ENCODE data around the gene PUSL1.

PUSL1 gene

GRCh38 chr1:1304331-1305299 is 3.8 kb upstream of the PUSL1 start:
- no peak for DNase-seq (ENCODE audit: extremely low read depth, insufficient read length)
- TF ChIP-seq CTCF (IDR thresholded peaks at IDR 0.05; ENCODE audit: insufficient read depth, low read length, poor library complexity, severe bottlenecking) = no peak
- peak overlapping the region; percentile 84; the same call in 1 of the 2 replicates for H3K4me3 ChIP-seq (replicated peaks; ENCODE audit: low read depth, low read length)
- no peaks in the 10 kb centered on the region for H3K36me3 ChIP-seq (ENCODE audit: control insufficient read depth, insufficient read depth, low read length)
- H3K27me3 ChIP-seq (replicated peaks; ENCODE audit: control insufficient read depth, insufficient read depth, low read length) = no peaks in the 10 kb centered on the region

- Histone ChIP-seq H3K36me3 (ENCODE audit: control insufficient read depth, insufficient read depth, low read length) (peaks cover 3% of the 10 kb centered on the region), H3K4me3 (replicated peaks; ENCODE audit: low read depth, low read length) (peak overlapping the region; percentile 84), H3K27me3 (replicated peaks; ENCODE audit: control insufficient read depth, insufficient read depth, low read length) (no peaks in the 10 kb centered on the region)
- peak; percentile 84 for DNase-seq (ENCODE audit: extremely low read depth, insufficient read length)
- peak; percentile 31 for TF ChIP-seq CTCF (IDR thresholded peaks at IDR 0.05; ENCODE audit: insufficient read depth, low read length, poor library complexity, severe bottlenecking)
These were observed 2.9 kb upstream of the PUSL1 start for GRCh38 chr1:1305300-1306069.

GRCh38 chr1:1306070-1306660 is 2.2 kb upstream of the PUSL1 start:
- TF ChIP-seq CTCF (IDR thresholded peaks at IDR 0.05; ENCODE audit: insufficient read depth, low read length, poor library complexity, severe bottlenecking) = peak; percentile 34
- H3K27me3 ChIP-seq (replicated peaks; ENCODE audit: control insufficient read depth, insufficient read depth, low read length) = no peaks in the 10 kb centered on the region
- no peak for DNase-seq (ENCODE audit: extremely low read depth, insufficient read length)
- H3K36me3 ChIP-seq (ENCODE audit: control insufficient read depth, insufficient read depth, low read length) = peaks cover 5% of the 10 kb centered on the region
- H3K4me3 ChIP-seq (replicated peaks; ENCODE audit: low read depth, low read length) = peak overlapping the region; percentile 84

GRCh38 chr1:1306661-1307260 is 1.6 kb upstream of the PUSL1 start:
- Histone ChIP-seq H3K36me3 (ENCODE audit: control insufficient read depth, insufficient read depth, low read length) (peaks cover 9% of the 10 kb centered on the region), H3K27me3 (replicated peaks; ENCODE audit: control insufficient read depth, insufficient read depth, low read length) (no peaks in the 10 kb centered on the region), H3K4me3 (replicated peaks; ENCODE audit: low read depth, low read length) (peak overlapping the region; percentile 84)
- DNase-seq (ENCODE audit: extremely low read depth, insufficient read length) = no peak
- TF ChIP-seq CTCF (IDR thresholded peaks at IDR 0.05; ENCODE audit: insufficient read depth, low read length, poor library complexity, severe bottlenecking) = no peak

GRCh38 chr1:1307261-1307922 is 1.0 kb upstream of the PUSL1 start:
- H3K36me3 ChIP-seq (ENCODE audit: control insufficient read depth, insufficient read depth, low read length) = peaks cover 11% of the 10 kb centered on the region
- no peaks in the 10 kb centered on the region for H3K27me3 ChIP-seq (replicated peaks; ENCODE audit: control insufficient read depth, insufficient read depth, low read length)
- TF ChIP-seq CTCF (IDR thresholded peaks at IDR 0.05; ENCODE audit: insufficient read depth, low read length, poor library complexity, severe bottlenecking) = no peak
- peak overlapping the region; percentile 84 for H3K4me3 ChIP-seq (replicated peaks; ENCODE audit: low read depth, low read length)
- DNase-seq (ENCODE audit: extremely low read depth, insufficient read length) = no peak

Measured in GM06990 (cell line).